T-cell (primary cell): ENCODE measurements around the gene MYO1C. TPM values are rescaled to one million over a fixed set of nuclear protein-coding genes. Genes with fewer than 3 reads are reported as not detected.
A peak's percentile ranks its signal among the peaks of the same experiment; 100 is the strongest.

ENCODE experiments used
- ATAC-seq, 4 experiments: fragments of 200-7000 bp in 3 of 4; fragments of 150-1000 bp in 1 of 4; cut with Tn5 transposase; replicated peaks in 1 of 4; 1 replicate in 3 of 4; 2 replicates in 1 of 4; pipeline ENCODE4 v1.10.0; 2021; ENCODE audit warnings: moderate library complexity in 3 of 4, mild to moderate bottlenecking in 2 of 4, moderate number of reproducible peaks in 1 of 4
- CTCF ChIA-PET, 2 donors: fragments of 300-600 bp; sonication (Branson Sonifier 250); formaldehyde crosslinking; loops; one replicate each; lab custom pipeline; 2022; ENCODE audit warnings: antibody characterized with exemption in 2 of 2; lab: Charles Lee
- POLR2A ChIA-PET, 2 donors: fragments of 300-600 bp; sonication (Branson Sonifier 250); formaldehyde crosslinking; loops; one replicate each; lab custom pipeline; 2022; ENCODE audit warnings: antibody characterized with exemption in 2 of 2; lab: Charles Lee
- DNase-seq, 35 experiments: peaks; one replicate each; pipeline versions ENCODE4 v3.0.0 to v3.0.0-alpha.2; 2013 to 2023
- H3K27ac ChIP-seq: one replicate; pipeline ENCODE4 v1.5.1; 2013; ENCODE audit warnings: low read length
- H3K27me3 ChIP-seq, 2 experiments: replicated peaks in 1 of 2; 1 replicate in 1 of 2; 2 replicates in 1 of 2; pipeline versions ENCODE4 v1.6.1 to v1.7.0; 2013; ENCODE audit warnings: low read length in 1 of 2, mixed read lengths in 1 of 2; ENCODE audit not compliant: control insufficient read depth in 2 of 2, insufficient read depth in 2 of 2; ENCODE audit errors: extremely low read depth in 1 of 2
- H3K36me3 ChIP-seq, 2 donors: 1 replicate in 1 of 2; 2 replicates in 1 of 2; pipeline versions ENCODE4 v1.6.1 to v1.7.0; 2013; ENCODE audit warnings: low read length in 1 of 2; ENCODE audit not compliant: control insufficient read depth in 2 of 2, insufficient read depth in 1 of 2; ENCODE audit errors: extremely low read depth in 1 of 2
- H3K4me1 ChIP-seq, 2 experiments: 1 replicate in 1 of 2; 2 replicates in 1 of 2; pipeline versions ENCODE4 v1.6.1 to v1.7.0; 2013; ENCODE audit warnings: low read length in 2 of 2, mixed read lengths in 1 of 2; ENCODE audit not compliant: insufficient read depth in 2 of 2, control insufficient read depth in 1 of 2; ENCODE audit errors: extremely low read depth in 1 of 2
- H3K4me3 ChIP-seq, 2 donors: 1 replicate in 1 of 2; 2 replicates in 1 of 2; pipeline versions ENCODE4 v1.5.1 to v1.7.0; 2013; ENCODE audit warnings: mild to moderate bottlenecking in 2 of 2, low read length in 1 of 2, moderate library complexity in 1 of 2; ENCODE audit not compliant: control insufficient read depth in 1 of 2; ENCODE audit errors: extremely low read depth in 1 of 2
- H3K9me3 ChIP-seq: 2 replicates; pipeline ENCODE4 v1.7.0; 2013
- H3K27ac Mint-ChIP-seq, 2 donors: one replicate each; pipeline ENCODE4 v1.8.0; 2020 to 2021; ENCODE audit warnings: mild to moderate bottlenecking in 2 of 2, mixed read lengths in 2 of 2
- H3K27me3 Mint-ChIP-seq, 2 donors: one replicate each; pipeline ENCODE4 v1.8.0; 2021 to 2022; ENCODE audit warnings: mixed read lengths in 2 of 2
- H3K36me3 Mint-ChIP-seq: one replicate; pipeline ENCODE4 v1.8.0; 2021; ENCODE audit warnings: mixed read lengths
- H3K4me1 Mint-ChIP-seq, 3 donors: one replicate each; pipeline ENCODE4 v1.8.0; 2020 to 2022; ENCODE audit warnings: mixed read lengths in 3 of 3, mild to moderate bottlenecking in 1 of 3
- H3K4me3 Mint-ChIP-seq, 3 donors: one replicate each; pipeline ENCODE4 v1.8.0; 2020 to 2022; ENCODE audit warnings: mild to moderate bottlenecking in 3 of 3, mixed read lengths in 3 of 3, moderate library complexity in 3 of 3
- H3K9me3 Mint-ChIP-seq, 3 donors: one replicate each; pipeline ENCODE4 v1.8.0; 2020 to 2022; ENCODE audit warnings: mixed read lengths in 3 of 3
- WGBS: methylation state at CpG from one replicate; pipeline ENCODE4 v1.1.5; 2013; ENCODE audit warnings: missing lambda C conversion rate; ENCODE audit not compliant: insufficient coverage; 5-methylcytosine and 5-hydroxymethylcytosine counted together
- total RNA-seq, 35 experiments: library from RNA in 6 of 35; stranded (reverse) in 6 of 35; fragments of 120-200 nt in 1 of 35; gene quantifications; one replicate each; pipeline versions ENCODE4 v1.2.1 to v1.2.4 and lab custom pipeline; 2013 to 2026

MYO1C gene
- total RNA-seq, 5 donors from 2014 or later (not counting 1 experiment from before 2014, with no cell fraction given): 18.0 to 41.5 (median 31.2) TPM

DNA sequence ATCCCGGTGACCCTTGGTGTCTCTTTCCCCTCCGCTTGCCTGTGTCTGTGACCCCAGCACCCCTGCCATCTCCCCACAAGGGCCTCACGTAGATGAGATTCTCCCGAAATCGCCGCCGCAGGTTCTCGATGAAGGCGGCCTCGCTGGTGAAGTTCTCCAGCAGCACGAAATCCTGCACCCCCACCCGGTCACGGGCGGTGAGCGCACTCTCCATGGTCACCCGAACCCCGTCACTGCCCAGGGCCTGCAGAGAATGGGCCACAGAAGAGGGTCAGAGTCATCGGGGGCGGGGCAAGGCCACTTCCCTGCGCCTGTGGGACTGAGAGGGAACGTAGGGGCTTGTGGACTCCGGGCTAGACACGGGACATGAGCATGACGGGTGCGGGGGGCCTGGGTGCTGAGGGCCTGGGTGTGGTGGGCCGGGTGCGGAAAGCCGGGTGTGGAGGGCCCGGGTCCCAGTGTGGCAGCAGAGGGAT, 8.4 kb downstream of the MYO1C start:
- H3K9me3 Mint-ChIP-seq: no peaks in the 10 kb centered on the region
- peaks cover 0 to 2% of the 10 kb centered on the region in 2 donors for H3K36me3 ChIP-seq
- peaks cover 14% of the 10 kb centered on the region for H3K36me3 Mint-ChIP-seq
- no peak overlapping the region for H3K27ac ChIP-seq
- no peak for DNase-seq
- no peak for ATAC-seq
- ChIA-PET CTCF (no interaction called here), POLR2A (no interaction called here)
- H3K27me3 ChIP-seq: peaks cover 0 to 6% of the 10 kb centered on the region in 2 experiments
- peaks cover 12 to 40% of the 10 kb centered on the region in 2 experiments for H3K4me1 ChIP-seq
- H3K27ac Mint-ChIP-seq: peak overlapping the region in 1 of 2 donors; percentile 6
- WGBS: 98% methylated on average over 26 of the region's 29 CpGs
- H3K4me3 Mint-ChIP-seq: peak overlapping the region; percentile 59 to 84 (median 69)
- H3K4me1 Mint-ChIP-seq: peaks cover 17 to 25% (median 19%) of the 10 kb centered on the region in 3 donors
- H3K9me3 ChIP-seq: no peaks in the 10 kb centered on the region
- no peak overlapping the region for H3K4me3 ChIP-seq
- no peaks in the 10 kb centered on the region for H3K27me3 Mint-ChIP-seq

GRCh38 chr17:1482680-1483079, 9.8 kb downstream of the MYO1C start:
- ChIA-PET POLR2A (no interaction called here), CTCF (no interaction called here)
- no peak overlapping the region for H3K27ac Mint-ChIP-seq
- Histone ChIP-seq H3K27me3 (peaks cover 0 to 6% of the 10 kb centered on the region in 2 experiments), H3K9me3 (no peaks in the 10 kb centered on the region), H3K36me3 (peaks cover 0 to 8% of the 10 kb centered on the region in 2 donors), H3K4me1 (peaks cover 12 to 28% of the 10 kb centered on the region in 2 experiments), H3K27ac (no peak overlapping the region), H3K4me3 (no peak overlapping the region)
- peaks cover 9 to 16% (median 12%) of the 10 kb centered on the region in 3 donors for H3K4me1 Mint-ChIP-seq
- WGBS: 98% methylated on average over 17 of the region's 20 CpGs
- no peak for DNase-seq
- peaks cover 18% of the 10 kb centered on the region for H3K36me3 Mint-ChIP-seq
- ATAC-seq: no peak
- H3K27me3 Mint-ChIP-seq: no peaks in the 10 kb centered on the region
- H3K9me3 Mint-ChIP-seq: no peaks in the 10 kb centered on the region
- no peak overlapping the region for H3K4me3 Mint-ChIP-seq

GRCh38 chr17:1481736-1482135, 10.8 kb downstream of the MYO1C start:
- H3K36me3 ChIP-seq: peaks cover 0 to 8% of the 10 kb centered on the region in 2 donors
- Mint-ChIP-seq H3K27me3 (no peaks in the 10 kb centered on the region), H3K9me3 (no peaks in the 10 kb centered on the region), H3K4me3 (no peak overlapping the region), H3K4me1 (peaks cover 5 to 11% (median 6%) of the 10 kb centered on the region in 3 donors), H3K36me3 (peaks cover 18% of the 10 kb centered on the region), H3K27ac (no peak overlapping the region)
- ATAC-seq: no peak
- H3K9me3 ChIP-seq: no peaks in the 10 kb centered on the region
- ChIA-PET POLR2A (interaction anchor here (0.6 to 0.7 kb wide), 2 partner anchors 62 to 244 kb away, joined by 3 to 12 read pairs; no protein-coding TSS in a partner anchor), CTCF (interaction anchor here in 1 of 2 donors (0.7 kb wide), 1 partner anchor 51 kb away, joined by 3 read pairs; no protein-coding TSS in a partner anchor)
- peaks cover 7 to 19% of the 10 kb centered on the region in 2 experiments for H3K4me1 ChIP-seq
- H3K27ac ChIP-seq: no peak overlapping the region
- no peak overlapping the region for H3K4me3 ChIP-seq
- H3K27me3 ChIP-seq: peaks cover 0 to under 1% of the 10 kb centered on the region in 2 experiments
- no peak for DNase-seq
- 92% methylated on average over 10 of the region's 11 CpGs for WGBS

- WGBS: 82% methylated on average over 13 of the region's 18 CpGs
- Histone ChIP-seq H3K9me3 (no peaks in the 10 kb centered on the region), H3K36me3 (peaks cover 0 to 8% of the 10 kb centered on the region in 2 donors), H3K4me3 (no peak overlapping the region), H3K4me1 (peaks cover under 1 to 10% of the 10 kb centered on the region in 2 experiments), H3K27ac (no peak overlapping the region), H3K27me3 (no peaks in the 10 kb centered on the region)
- no peaks in the 10 kb centered on the region for H3K9me3 Mint-ChIP-seq
- H3K27ac Mint-ChIP-seq: peak overlapping the region in 1 of 2 donors; percentile 47
- DNase-seq: no peak
- no peaks in the 10 kb centered on the region for H3K27me3 Mint-ChIP-seq
- peaks cover 18% of the 10 kb centered on the region for H3K36me3 Mint-ChIP-seq
- CTCF ChIA-PET: no interaction called here
- POLR2A ChIA-PET: interaction anchor here in 1 of 2 donors (0.6 kb wide), 1 partner anchor 23 kb away, joined by 6 read pairs; no protein-coding TSS in a partner anchor
- no peak overlapping the region for H3K4me3 Mint-ChIP-seq
- ATAC-seq: no peak
- H3K4me1 Mint-ChIP-seq: peaks cover 2 to 10% (median 5%) of the 10 kb centered on the region in 3 donors
Measured at GRCh38 chr17:1480747-1481465, 11.6 kb downstream of the MYO1C start.

DNA sequence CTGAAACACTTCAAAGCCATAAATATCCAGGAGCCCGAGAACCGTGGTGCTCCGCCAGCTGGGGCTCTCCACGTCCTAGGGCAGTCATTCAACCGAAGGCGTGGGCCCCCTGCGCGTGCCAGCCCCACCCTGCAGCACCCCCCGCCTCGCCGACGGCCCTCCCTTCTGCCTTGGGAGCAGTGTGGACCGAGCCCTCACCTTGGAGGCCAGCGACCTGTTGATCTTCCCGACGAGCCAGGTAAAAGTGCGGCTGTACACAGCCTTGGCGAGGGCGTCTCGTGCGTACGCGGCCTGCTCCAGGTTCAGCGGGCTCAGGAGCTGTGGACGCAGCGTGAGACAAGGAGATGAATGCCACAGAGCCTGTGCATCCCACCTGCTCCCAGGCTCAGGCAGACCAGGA, 14.1 kb downstream of the MYO1C start:
- H3K27ac ChIP-seq: no peak overlapping the region
- no peak for DNase-seq
- H3K4me3 ChIP-seq: no peak overlapping the region
- Mint-ChIP-seq H3K4me3 (no peak overlapping the region), H3K9me3 (no peaks in the 10 kb centered on the region), H3K27me3 (no peaks in the 10 kb centered on the region), H3K27ac (no peak overlapping the region), H3K36me3 (peaks cover 17% of the 10 kb centered on the region), H3K4me1 (peaks cover 6 to 13% (median 13%) of the 10 kb centered on the region in 3 donors)
- WGBS: 95% methylated on average over 26 of the region's 26 CpGs
- no peaks in the 10 kb centered on the region for H3K27me3 ChIP-seq
- no peaks in the 10 kb centered on the region for H3K9me3 ChIP-seq
- CTCF ChIA-PET: no interaction called here
- no peak for ATAC-seq
- peaks cover 0 to 8% of the 10 kb centered on the region in 2 donors for H3K36me3 ChIP-seq
- POLR2A ChIA-PET: no interaction called here
- peaks cover 6 to 9% of the 10 kb centered on the region in 2 experiments for H3K4me1 ChIP-seq

- WGBS: 92% methylated on average over 12 of the region's 15 CpGs
- Mint-ChIP-seq H3K27me3 (no peaks in the 10 kb centered on the region), H3K36me3 (peaks cover 4% of the 10 kb centered on the region), H3K9me3 (no peaks in the 10 kb centered on the region), H3K4me3 (no peak overlapping the region), H3K27ac (no peak overlapping the region), H3K4me1 (peaks cover 14 to 19% (median 17%) of the 10 kb centered on the region in 3 donors)
- no peaks in the 10 kb centered on the region for H3K9me3 ChIP-seq
- peaks cover 0 to 6% of the 10 kb centered on the region in 2 donors for H3K36me3 ChIP-seq
- DNase-seq (no peak), ATAC-seq (no peak)
- CTCF ChIA-PET: no interaction called here
- H3K27me3 ChIP-seq: peaks cover 0 to 3% of the 10 kb centered on the region in 2 experiments
- no peak overlapping the region for H3K4me3 ChIP-seq
- H3K4me1 ChIP-seq: peaks cover 9 to 16% of the 10 kb centered on the region in 2 experiments
- POLR2A ChIA-PET: no interaction called here
- no peak overlapping the region for H3K27ac ChIP-seq
Measured at GRCh38 chr17:1475321-1475854, 17.1 kb downstream of the MYO1C start.
